ENCODE results near the gene SEC63.
A peak's percentile ranks its signal among the peaks of the same experiment; 100 is the strongest.
"Not testable (repeated sequence)": the region's sequence is repeated elsewhere in the genome, so short reads cannot be mapped to it uniquely, and the experiment has no call there.

Gene SEC63

DNA sequence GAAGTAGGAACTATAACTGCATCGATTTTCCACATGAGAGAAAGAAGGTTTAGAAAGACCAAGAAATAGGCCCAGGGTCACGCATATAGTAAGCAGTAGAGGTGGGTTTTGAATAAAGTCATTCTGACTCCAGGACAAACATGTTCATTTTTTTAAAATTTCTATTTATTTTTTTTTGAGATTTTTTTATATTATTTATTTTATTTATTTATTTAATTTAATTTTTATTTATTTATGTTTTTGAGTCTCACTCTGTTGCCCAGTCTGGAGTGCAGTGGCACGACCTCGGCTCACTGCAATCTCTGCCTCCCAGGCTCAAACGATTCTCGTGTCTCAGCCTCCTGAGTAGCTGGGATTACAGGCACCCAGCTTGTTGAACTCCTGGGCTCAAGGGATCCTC is 13.2 kb upstream of the SEC63 start:
- no peaks in the 10 kb centered on the region for H3K27me3 ChIP-seq (ENCODE audit: control insufficient read depth, insufficient read depth, low read length)
- H3K27ac ChIP-seq (ENCODE audit: low read length) = no peak overlapping the region
- no peaks in the 10 kb centered on the region for H3K36me3 ChIP-seq (ENCODE audit: control insufficient read depth, low read depth, low read length)
- H3K4me3 ChIP-seq (ENCODE audit: low read length) = no peak overlapping the region
- no peak overlapping the region for H3K9ac ChIP-seq (ENCODE audit: low read length)
- peaks cover 3% of the 10 kb centered on the region for H3K4me1 ChIP-seq (ENCODE audit: control insufficient read depth, low read depth, low read length)
- no peaks in the 10 kb centered on the region for H3K9me3 ChIP-seq (ENCODE audit: control insufficient read depth, low read depth, low read length)

DNA sequence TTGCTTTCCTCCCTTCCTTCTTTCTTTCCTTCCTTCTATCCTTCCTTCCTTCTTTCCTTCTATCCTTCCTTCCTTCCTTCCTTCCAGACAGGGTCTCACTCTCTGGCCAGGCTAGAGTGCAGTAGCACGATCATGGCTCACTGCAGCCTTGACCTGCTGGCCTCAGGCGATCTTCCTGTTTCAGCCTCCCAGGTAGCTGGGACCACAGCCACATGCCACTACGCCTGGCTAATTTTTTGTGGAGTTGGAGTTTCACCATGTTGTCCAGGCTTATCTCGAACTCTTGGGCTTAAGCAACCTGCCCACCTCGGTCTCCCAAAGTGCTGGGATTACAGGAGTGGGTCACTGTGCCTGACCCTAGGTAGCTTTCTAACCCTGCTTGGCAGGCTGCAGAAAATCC is 12.2 kb upstream of the SEC63 start:
- H3K4me3 ChIP-seq (ENCODE audit: low read length) = no peak overlapping the region
- no peaks in the 10 kb centered on the region for H3K9me3 ChIP-seq (ENCODE audit: control insufficient read depth, low read depth, low read length)
- no peaks in the 10 kb centered on the region for H3K27me3 ChIP-seq (ENCODE audit: control insufficient read depth, insufficient read depth, low read length)
- no peak overlapping the region for H3K9ac ChIP-seq (ENCODE audit: low read length)
- no peak overlapping the region for H3K27ac ChIP-seq (ENCODE audit: low read length)
- peaks cover 3% of the 10 kb centered on the region for H3K4me1 ChIP-seq (ENCODE audit: control insufficient read depth, low read depth, low read length)
- H3K36me3 ChIP-seq (ENCODE audit: control insufficient read depth, low read depth, low read length) = no peaks in the 10 kb centered on the region

DNA sequence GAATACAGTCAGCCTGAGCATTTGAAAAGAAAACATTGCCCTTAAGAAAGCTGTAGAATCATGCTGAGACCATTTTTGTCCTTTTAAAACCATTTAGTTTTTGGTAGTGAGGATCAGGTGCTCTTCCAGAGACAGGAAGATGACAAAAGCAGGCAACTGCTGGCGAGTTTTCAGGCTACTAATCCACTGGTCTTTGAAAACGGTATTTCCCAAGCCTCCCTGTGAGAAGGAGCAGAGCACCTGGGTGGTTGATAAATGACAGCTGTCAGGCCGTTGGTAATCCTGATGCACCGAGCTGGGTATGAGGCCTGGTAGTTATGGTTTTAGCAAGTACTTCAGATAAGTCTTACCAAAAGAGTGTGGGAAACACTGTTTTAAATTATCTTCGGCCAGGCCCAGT is 10.1 kb upstream of the SEC63 start:
- Histone ChIP-seq H3K4me1 (ENCODE audit: control insufficient read depth, low read depth, low read length) (peaks cover 3% of the 10 kb centered on the region), H3K4me3 (ENCODE audit: low read length) (no peak overlapping the region), H3K9ac (ENCODE audit: low read length) (no peak overlapping the region), H3K27me3 (ENCODE audit: control insufficient read depth, insufficient read depth, low read length) (no peaks in the 10 kb centered on the region), H3K9me3 (ENCODE audit: control insufficient read depth, low read depth, low read length) (no peaks in the 10 kb centered on the region), H3K27ac (ENCODE audit: low read length) (no peak overlapping the region), H3K36me3 (ENCODE audit: control insufficient read depth, low read depth, low read length) (no peaks in the 10 kb centered on the region)

DNA sequence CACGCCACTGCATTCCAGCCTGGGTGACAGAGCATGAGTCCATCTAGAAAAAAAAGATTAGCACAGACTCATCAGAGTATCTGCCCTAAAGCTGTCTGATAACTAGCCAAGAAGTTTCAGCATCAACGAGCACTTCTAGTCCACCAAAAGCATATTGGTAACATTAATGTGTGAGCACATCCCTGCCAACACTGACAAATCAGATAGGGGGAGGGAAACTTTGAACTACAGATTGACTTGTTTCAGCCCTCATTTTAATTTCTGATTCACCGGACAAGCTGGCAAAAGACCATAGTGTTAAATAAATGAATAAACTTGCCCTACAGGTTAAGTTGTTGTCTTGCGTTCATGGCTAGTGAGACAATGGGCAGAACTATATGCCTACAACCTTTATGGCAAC is 7.7 kb upstream of the SEC63 start:
- Histone ChIP-seq H3K4me3 (ENCODE audit: low read length) (no peak overlapping the region), H3K9me3 (ENCODE audit: control insufficient read depth, low read depth, low read length) (no peaks in the 10 kb centered on the region), H3K36me3 (ENCODE audit: control insufficient read depth, low read depth, low read length) (no peaks in the 10 kb centered on the region), H3K9ac (ENCODE audit: low read length) (no peak overlapping the region), H3K4me1 (ENCODE audit: control insufficient read depth, low read depth, low read length) (peaks cover 3% of the 10 kb centered on the region), H3K27me3 (ENCODE audit: control insufficient read depth, insufficient read depth, low read length) (no peaks in the 10 kb centered on the region), H3K27ac (ENCODE audit: low read length) (no peak overlapping the region)

DNA sequence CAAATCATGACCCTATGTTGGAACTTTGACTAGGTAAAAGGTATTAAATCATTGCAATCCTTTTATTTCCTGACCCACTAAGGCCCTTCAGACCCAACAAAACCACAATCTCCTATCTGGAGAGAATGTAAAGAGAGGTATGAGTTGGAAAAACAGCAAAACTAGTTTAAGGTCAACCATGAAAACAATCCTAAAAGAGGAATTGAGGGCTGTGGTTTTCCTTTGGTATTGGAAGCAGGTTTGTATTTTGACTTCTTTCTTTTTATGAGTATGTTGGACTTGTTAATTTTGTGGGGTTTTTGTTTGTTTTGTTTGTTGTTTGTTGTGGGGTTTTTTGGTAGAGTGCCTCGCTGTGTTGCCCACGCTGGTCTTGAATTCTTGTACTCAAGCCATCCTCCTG is 4.7 kb upstream of the SEC63 start:
- Histone ChIP-seq H3K27ac (ENCODE audit: low read length) (no peak overlapping the region), H3K36me3 (ENCODE audit: control insufficient read depth, low read depth, low read length) (no peaks in the 10 kb centered on the region), H3K27me3 (ENCODE audit: control insufficient read depth, insufficient read depth, low read length) (no peaks in the 10 kb centered on the region), H3K9ac (ENCODE audit: low read length) (no peak overlapping the region), H3K9me3 (ENCODE audit: control insufficient read depth, low read depth, low read length) (no peaks in the 10 kb centered on the region), H3K4me3 (ENCODE audit: low read length) (no peak overlapping the region), H3K4me1 (ENCODE audit: control insufficient read depth, low read depth, low read length) (no peaks in the 10 kb centered on the region)

DNA sequence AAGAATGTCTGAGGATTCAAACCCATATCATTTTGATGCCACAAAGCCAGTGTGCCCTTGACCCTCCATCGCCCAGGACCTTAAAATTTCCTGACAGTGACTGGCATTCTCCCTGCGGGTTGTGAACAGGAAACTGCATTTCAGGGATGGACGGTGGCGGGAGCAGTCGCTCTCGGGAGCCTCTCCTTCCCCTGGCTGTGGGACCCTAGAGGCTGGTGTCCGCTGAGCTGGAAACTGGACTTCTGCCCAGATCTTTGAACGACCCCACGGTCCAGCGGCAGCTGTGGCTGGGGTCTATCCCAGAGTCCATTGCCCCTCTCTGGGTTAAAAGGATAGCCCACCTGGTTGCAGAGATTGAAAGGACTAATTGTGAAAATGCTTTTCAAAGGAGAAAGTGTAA is 1.4 kb upstream of the SEC63 start:
- Histone ChIP-seq H3K4me3 (ENCODE audit: low read length) (no peak overlapping the region), H3K9ac (ENCODE audit: low read length) (no peak overlapping the region), H3K4me1 (ENCODE audit: control insufficient read depth, low read depth, low read length) (peaks cover 10% of the 10 kb centered on the region), H3K27me3 (ENCODE audit: control insufficient read depth, insufficient read depth, low read length) (no peaks in the 10 kb centered on the region), H3K27ac (ENCODE audit: low read length) (no peak overlapping the region), H3K36me3 (ENCODE audit: control insufficient read depth, low read depth, low read length) (no peaks in the 10 kb centered on the region), H3K9me3 (ENCODE audit: control insufficient read depth, low read depth, low read length) (no peaks in the 10 kb centered on the region)

DNA sequence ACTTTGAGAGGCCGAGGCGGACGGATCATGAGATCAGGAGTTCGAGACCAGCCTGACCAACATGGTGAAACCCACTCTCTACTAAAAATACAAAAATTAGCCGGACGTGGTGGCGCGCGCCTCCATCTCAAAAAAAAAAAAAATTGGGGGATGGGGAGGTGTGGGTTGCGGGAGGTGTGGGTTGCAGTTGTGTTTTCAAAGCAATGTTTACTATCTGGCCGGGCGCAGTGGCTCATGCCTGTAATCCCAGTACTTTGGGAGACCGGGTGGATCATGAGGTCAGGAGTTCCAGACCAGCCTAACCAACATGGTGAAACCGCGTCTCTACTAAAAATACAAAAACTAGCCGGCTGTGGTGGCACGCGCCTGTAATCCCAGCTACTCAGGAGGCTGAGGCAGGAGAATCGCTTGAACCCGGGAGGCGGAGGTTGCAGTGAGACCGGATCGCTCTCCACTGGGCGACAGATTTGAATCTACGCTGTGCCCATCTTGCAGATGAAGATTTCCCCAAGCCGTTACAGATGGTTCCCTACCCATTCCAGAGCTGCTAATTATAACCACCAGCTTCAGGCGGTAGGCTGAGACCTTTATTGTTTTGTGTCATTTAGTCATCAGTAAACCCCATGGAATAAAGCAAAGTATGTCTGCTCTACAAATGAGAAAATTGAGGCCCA is 818 bp upstream of the SEC63 start:
- not testable (repeated sequence) for H3K27ac ChIP-seq (ENCODE audit: low read length); H3K9ac ChIP-seq (ENCODE audit: low read length); H3K36me3 ChIP-seq (ENCODE audit: control insufficient read depth, low read depth, low read length); H3K9me3 ChIP-seq (ENCODE audit: control insufficient read depth, low read depth, low read length); H3K27me3 ChIP-seq (ENCODE audit: control insufficient read depth, insufficient read depth, low read length)
- H3K4me1 ChIP-seq (ENCODE audit: control insufficient read depth, low read depth, low read length) = peaks cover 11% of the 10 kb centered on the region
- H3K4me3 ChIP-seq (ENCODE audit: low read length) = peak overlapping the region; percentile 99

DNA sequence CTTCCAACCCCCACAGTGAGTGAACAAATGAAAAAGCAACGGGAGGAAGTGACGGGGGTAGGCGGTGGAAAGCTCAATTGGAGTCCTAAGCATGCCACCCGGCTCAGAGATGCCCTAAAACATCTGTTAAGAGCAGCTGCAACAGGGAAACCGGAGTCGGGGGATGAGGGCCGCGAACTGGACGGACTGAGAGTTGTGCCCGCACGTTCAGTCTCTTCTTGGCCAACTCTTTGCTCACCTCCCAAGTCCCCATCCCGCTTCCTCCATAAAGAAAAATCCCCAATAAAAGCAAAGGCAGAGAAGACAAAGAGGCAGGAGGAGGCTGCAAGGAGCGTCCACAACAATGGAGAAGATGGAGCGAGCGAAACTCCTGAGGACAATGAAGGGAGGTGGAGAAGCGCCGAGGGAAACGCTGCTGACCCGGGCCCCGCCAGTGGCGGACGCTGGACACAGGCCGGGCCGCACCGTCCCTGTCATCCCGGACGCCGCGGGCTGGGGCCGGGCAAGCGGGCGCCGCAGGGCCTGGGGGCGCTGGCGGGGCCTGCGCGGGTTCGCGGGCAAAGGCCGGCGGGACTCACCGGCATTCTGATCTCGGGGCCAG is 600 bp downstream of the SEC63 start:
- H3K9me3 ChIP-seq (ENCODE audit: control insufficient read depth, low read depth, low read length) = no peaks in the 10 kb centered on the region
- H3K9ac ChIP-seq (ENCODE audit: low read length) = peak overlapping the region; percentile 95
- H3K36me3 ChIP-seq (ENCODE audit: control insufficient read depth, low read depth, low read length) = no peaks in the 10 kb centered on the region
- H3K4me3 ChIP-seq (ENCODE audit: low read length) = peak overlapping the region; percentile 99
- peak overlapping the region; percentile 82 for H3K27ac ChIP-seq (ENCODE audit: low read length)
- peaks cover 11% of the 10 kb centered on the region for H3K4me1 ChIP-seq (ENCODE audit: control insufficient read depth, low read depth, low read length)
- no peaks in the 10 kb centered on the region for H3K27me3 ChIP-seq (ENCODE audit: control insufficient read depth, insufficient read depth, low read length)

DNA sequence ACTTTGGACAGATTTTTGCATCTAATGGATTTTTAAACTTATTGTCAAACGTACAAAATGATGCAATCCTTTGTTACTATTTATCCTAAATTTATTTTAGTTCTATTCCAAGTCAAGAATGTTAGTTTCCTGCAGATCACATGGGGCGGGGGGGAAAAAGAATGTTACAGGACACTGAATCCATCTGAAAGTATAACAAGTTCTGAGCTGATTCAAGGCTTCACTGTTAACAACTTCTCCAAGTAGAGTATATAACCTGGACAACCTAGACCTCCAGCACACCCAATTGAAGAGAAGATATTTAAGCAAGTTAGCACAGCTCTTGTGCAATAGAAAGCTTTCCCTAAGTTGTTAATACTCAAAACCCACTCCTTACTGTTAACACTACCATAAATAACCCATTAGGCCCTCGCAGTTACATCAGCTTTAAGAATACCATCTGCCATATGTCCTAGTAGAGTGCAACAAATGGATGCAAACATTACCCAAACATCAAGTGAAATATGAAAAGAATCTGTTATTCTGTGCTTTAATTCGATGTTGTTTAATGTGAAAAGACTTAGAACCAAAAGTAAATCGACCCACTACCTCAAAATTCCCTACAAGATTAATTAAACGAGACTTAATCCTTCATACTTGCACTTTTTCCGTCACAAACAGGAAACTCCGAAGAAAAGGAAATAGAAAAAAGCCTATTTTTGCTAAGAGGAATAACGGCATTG is 1.3 kb downstream of the SEC63 start:
- H3K4me3 ChIP-seq (ENCODE audit: low read length) = peak overlapping the region; percentile 99

DNA sequence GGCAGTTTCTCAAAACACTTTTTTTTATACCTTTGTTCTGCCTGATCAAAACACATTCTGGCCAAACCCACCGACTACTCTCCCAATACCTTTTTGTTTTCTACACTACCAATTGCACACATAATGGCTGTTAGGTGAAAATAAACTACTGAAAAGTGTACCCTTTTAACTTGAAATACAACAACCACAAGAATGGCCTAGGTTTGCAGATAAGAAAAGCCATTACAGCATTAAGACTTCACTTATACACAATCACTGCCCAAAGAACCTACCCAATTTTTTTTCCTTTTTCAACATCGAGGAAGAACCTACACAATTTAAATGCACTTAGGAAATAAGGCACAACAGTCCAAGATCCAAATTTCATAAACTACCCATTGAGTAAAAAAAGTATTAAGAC is 1.8 kb downstream of the SEC63 start:
- Histone ChIP-seq H3K27me3 (ENCODE audit: control insufficient read depth, insufficient read depth, low read length) (no peaks in the 10 kb centered on the region), H3K36me3 (ENCODE audit: control insufficient read depth, low read depth, low read length) (no peaks in the 10 kb centered on the region), H3K27ac (ENCODE audit: low read length) (no peak overlapping the region), H3K9ac (ENCODE audit: low read length) (peak overlapping the region; percentile 95), H3K4me1 (ENCODE audit: control insufficient read depth, low read depth, low read length) (peaks cover 14% of the 10 kb centered on the region), H3K4me3 (ENCODE audit: low read length) (peak overlapping the region; percentile 99), H3K9me3 (ENCODE audit: control insufficient read depth, low read depth, low read length) (no peaks in the 10 kb centered on the region)

More for the DNA sequence above, 1.3 kb downstream of the SEC63 start:
- H3K4me1 ChIP-seq (ENCODE audit: control insufficient read depth, low read depth, low read length) = peaks cover 14% of the 10 kb centered on the region
- H3K27ac ChIP-seq (ENCODE audit: low read length) = peak overlapping the region; percentile 82
- no peaks in the 10 kb centered on the region for H3K36me3 ChIP-seq (ENCODE audit: control insufficient read depth, low read depth, low read length)
- peak overlapping the region; percentile 95 for H3K9ac ChIP-seq (ENCODE audit: low read length)
- no peaks in the 10 kb centered on the region for H3K27me3 ChIP-seq (ENCODE audit: control insufficient read depth, insufficient read depth, low read length)
- no peaks in the 10 kb centered on the region for H3K9me3 ChIP-seq (ENCODE audit: control insufficient read depth, low read depth, low read length)

DNA sequence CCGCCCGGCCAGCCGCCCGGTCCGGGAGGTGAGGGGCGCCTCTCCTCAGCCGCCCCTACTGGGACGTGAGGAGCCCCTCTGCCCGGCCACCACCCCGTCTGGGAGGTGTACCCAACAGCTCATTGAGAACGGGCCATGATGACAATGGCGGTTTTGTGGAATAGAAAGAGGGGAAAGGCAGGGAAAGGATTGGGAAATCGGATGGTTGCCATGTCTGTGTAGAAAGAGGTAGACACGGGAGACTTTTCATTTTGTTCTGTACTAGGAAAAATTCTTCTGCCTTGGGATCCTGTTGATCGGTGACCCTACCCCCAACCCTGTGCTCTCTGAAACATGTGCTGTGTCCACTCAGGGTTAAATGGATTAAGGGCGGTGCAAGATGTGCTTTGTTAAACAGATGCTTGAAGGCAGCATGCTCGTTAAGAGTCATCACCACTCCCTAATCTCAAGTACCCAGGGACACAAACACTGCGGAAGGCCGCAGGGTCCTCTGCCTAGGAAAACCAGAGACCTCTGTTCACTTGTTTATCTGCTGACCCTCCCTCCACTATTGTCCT is 4.1 kb downstream of the SEC63 start:
- not testable (repeated sequence) for H3K4me3 ChIP-seq (ENCODE audit: low read length); H3K36me3 ChIP-seq (ENCODE audit: control insufficient read depth, low read depth, low read length); H3K9me3 ChIP-seq (ENCODE audit: control insufficient read depth, low read depth, low read length); H3K27ac ChIP-seq (ENCODE audit: low read length); H3K27me3 ChIP-seq (ENCODE audit: control insufficient read depth, insufficient read depth, low read length); H3K9ac ChIP-seq (ENCODE audit: low read length)
- peaks cover 14% of the 10 kb centered on the region for H3K4me1 ChIP-seq (ENCODE audit: control insufficient read depth, low read depth, low read length)

All from iPS-18a (cell line).